K562 (cell line): ENCODE results near the gene DHX58. TPM values are rescaled to one million over a fixed set of nuclear protein-coding genes. Genes with fewer than 3 reads are reported as not detected.

Source experiments
- ATAC-seq: fragments of 200-7000 bp; cut with Tn5 transposase; 3 replicates; pipeline ENCODE4 v1.9.1; 2020; ENCODE audit warnings: moderate library complexity
- BruUV-seq: library from RNA; stranded (reverse); fragments of 400-500 nt; replicated peaks from 2 replicates; lab custom pipeline; 2021; lab: Mats Ljungman, UMichigan
- CTCF ChIA-PET: fragments of 300-600 bp; formaldehyde crosslinking; extraction: SDS; loops from one replicate; lab custom pipeline; 2021; ENCODE audit warnings: low intra/inter-chr PET ratio; lab: Yijun Ruan, JAX
- POLR2A ChIA-PET: fragments of 300-600, 350-650 bp; sonication (Branson Sonifier 250); formaldehyde crosslinking; extraction: SDS; loops from one replicate; lab custom pipeline; 2021; ENCODE audit warnings: antibody characterized with exemption, inconsistent platforms; lab: Yijun Ruan, JAX
- DNase-seq, 4 experiments: peaks; one replicate each; pipeline versions ENCODE4 v3.0.0 to v3.0.0-alpha.2; 2011 to 2018; ENCODE audit warnings: low spot score in 3 of 4, mixed read lengths in 3 of 4; ENCODE audit errors: extremely low read depth in 1 of 4
- FAIRE-seq: peaks from 2 replicates; lab custom pipeline; 2011; peaks lifted over from hg19 to GRCh38; lab: Jason Lieb, UNC
- H2AFZ ChIP-seq: 2 replicates; pipeline ENCODE4 v1.6.0; 2011; ENCODE audit warnings: low read depth, low read length, control low read depth, inconsistent platforms
- H3K27ac ChIP-seq: fragments of 200-600 bp; 3 replicates; pipeline ENCODE4 v1.8.0; 2011; ENCODE audit warnings: low read depth, mild to moderate bottlenecking, control low read depth, inconsistent platforms, low read length, moderate library complexity, mixed read lengths; ENCODE audit errors: extremely low read depth
- H3K27me3 ChIP-seq, 2 experiments: fragments of 300-600 bp in 1 of 2; 2 replicates in 1 of 2; 3 replicates in 1 of 2; pipeline versions ENCODE4 v1.6.0 to v1.8.0; 2011; ENCODE audit warnings: inconsistent platforms in 2 of 2, low read length in 2 of 2, mild to moderate bottlenecking in 1 of 2, mixed read lengths in 1 of 2, moderate library complexity in 1 of 2; ENCODE audit not compliant: control insufficient read depth in 2 of 2, insufficient read depth in 2 of 2
- H3K36me3 ChIP-seq: fragments of 300-600 bp; 3 replicates; pipeline ENCODE4 v1.8.0; 2011; ENCODE audit warnings: mild to moderate bottlenecking, low read length, inconsistent platforms; ENCODE audit not compliant: control insufficient read depth, insufficient read depth
- H3K4me1 ChIP-seq, 2 experiments: fragments of 200-600 bp in 1 of 2; replicated peaks in 1 of 2; 2 replicates in 1 of 2; 3 replicates in 1 of 2; pipeline versions ENCODE4 v1.5.1 to v1.8.0; 2011; ENCODE audit warnings: inconsistent platforms in 2 of 2, low read length in 2 of 2, mild to moderate bottlenecking in 1 of 2, mixed read lengths in 1 of 2, moderate library complexity in 1 of 2; ENCODE audit not compliant: control insufficient read depth in 2 of 2, insufficient read depth in 2 of 2
- H3K4me2 ChIP-seq: 2 replicates; pipeline ENCODE4 v1.6.1; 2011; ENCODE audit warnings: low read length, control low read depth, inconsistent platforms, mixed read lengths; ENCODE audit not compliant: insufficient read depth
- H3K4me3 ChIP-seq: fragments of 200-600 bp; sonication (generic), shearing (Covaris generic); 2 replicates; pipeline ENCODE4 v1.5.1; 2016; ENCODE audit warnings: control low read depth, inconsistent platforms
- H3K79me2 ChIP-seq: fragments of 200-600 bp; 3 replicates; pipeline ENCODE4 v1.8.0; 2011; ENCODE audit warnings: low read length, inconsistent platforms; ENCODE audit not compliant: control insufficient read depth, insufficient read depth
- H3K9ac ChIP-seq, 2 experiments: 2 replicates each; pipeline versions ENCODE4 v1.6.0 to v1.6.1; 2011; ENCODE audit warnings: low read depth in 2 of 2, low read length in 2 of 2, control low read depth in 1 of 2, inconsistent platforms in 1 of 2, mild to moderate bottlenecking in 1 of 2, mixed read lengths in 1 of 2; ENCODE audit not compliant: insufficient read depth in 1 of 2
- H3K9me1 ChIP-seq: one replicate; pipeline ENCODE4 v1.6.0; 2011; ENCODE audit warnings: inconsistent platforms, mild to moderate bottlenecking, low read length, moderate library complexity; ENCODE audit not compliant: control insufficient read depth, insufficient read depth
- H3K9me3 ChIP-seq: replicated peaks from 2 replicates; pipeline ENCODE4 v1.5.1; 2011; ENCODE audit warnings: low read depth, low read length, inconsistent platforms; ENCODE audit not compliant: control insufficient read depth, insufficient read depth
- H4K20me1 ChIP-seq: replicated peaks from 2 replicates; pipeline ENCODE4 v1.6.1; 2011; ENCODE audit warnings: low read length, inconsistent platforms, mixed read lengths; ENCODE audit not compliant: control insufficient read depth, insufficient read depth
- ATF7 ChIP-seq: fragments of 450-650 bp; IDR thresholded peaks from 2 replicates; pipeline ENCODE4 v1.7.1; 2014; ENCODE audit warnings: mild to moderate bottlenecking, moderate library complexity
- BCL6 ChIP-seq: fragments of 250-450 bp; sonication (Bioruptor Pico); IDR thresholded peaks from 2 replicates; pipeline ENCODE4 v1.4.0; 2020
- BRF1 ChIP-seq: IDR thresholded peaks from 3 replicates; pipeline ENCODE4 v1.6.1; 2011; ENCODE audit warnings: borderline replicate concordance, mild to moderate bottlenecking; ENCODE audit not compliant: insufficient read length; ENCODE audit errors: extremely low read depth
- DPF2 ChIP-seq: fragments of 450-650 bp; IDR thresholded peaks from 2 replicates; pipeline ENCODE4 v1.6.1; 2016
- IFI16 ChIP-seq: fragments of 250-450 bp; sonication (Bioruptor Pico); IDR thresholded peaks from 2 replicates; pipeline ENCODE4 v2.1.2; 2022; ENCODE audit warnings: mild to moderate bottlenecking, inconsistent platforms
- MAX ChIP-seq: sonication (generic); formaldehyde crosslinking; IDR thresholded peaks from 2 replicates; pipeline ENCODE4 v1.9.0; 2022; ENCODE audit warnings: mild to moderate bottlenecking, missing genetic modification reagents
- MAZ ChIP-seq, 2 experiments: fragments of 450-650 bp in 1 of 2; sonication (generic) in 1 of 2; formaldehyde crosslinking; IDR thresholded peaks in 1 of 2; conservative IDR thresholded peaks in 1 of 2; 2 replicates each; pipeline versions ENCODE4 v1.4.0 to v1.5.0; 2020; ENCODE audit warnings: mild to moderate bottlenecking in 1 of 2, missing genetic modification reagents in 1 of 2
- MITF ChIP-seq: IDR thresholded peaks from 2 replicates; pipeline ENCODE4 v1.6.1; 2014; ENCODE audit warnings: antibody characterized with exemption
- PHF8 ChIP-seq: fragments of 200-600 bp; sonication (generic); IDR thresholded peaks from 2 replicates; pipeline ENCODE4 v1.6.1; 2012; ENCODE audit warnings: mixed run types, mild to moderate bottlenecking, inconsistent platforms, low read length, moderate library complexity, borderline replicate concordance
- PML ChIP-seq: IDR thresholded peaks from 2 replicates; pipeline ENCODE4 v1.6.1; 2012; ENCODE audit warnings: low read length, inconsistent platforms
- POLR2G ChIP-seq: fragments of 200-400 bp; formaldehyde crosslinking; IDR thresholded peaks from 2 replicates; pipeline ENCODE4 v1.6.1; 2017; ENCODE audit warnings: low read depth, mild to moderate bottlenecking, antibody characterized with exemption, low read length, moderate library complexity
- TCF15 ChIP-seq: fragments of 250-450 bp; sonication (Bioruptor Pico); IDR thresholded peaks from 2 replicates; pipeline ENCODE4 v1.8.0; 2022; ENCODE audit warnings: moderate library complexity, mild to moderate bottlenecking, inconsistent platforms
- THAP12 ChIP-seq: fragments of 250-450 bp; sonication (Bioruptor Pico); IDR thresholded peaks from 2 replicates; pipeline ENCODE4 v1.9.0; 2021; ENCODE audit warnings: mild to moderate bottlenecking, inconsistent platforms
- ZEB2 ChIP-seq: fragments of 450-650 bp; IDR thresholded peaks from 2 replicates; pipeline ENCODE4 v1.6.1; 2016
- ZNF134 ChIP-seq: fragments of 250-450 bp; sonication (Bioruptor Pico); conservative IDR thresholded peaks from 2 replicates; pipeline ENCODE4 v1.4.0; 2020
- ZNF143 ChIP-seq: sonication (generic); formaldehyde crosslinking; IDR thresholded peaks from 2 replicates; pipeline ENCODE4 v1.9.0; 2022; ENCODE audit warnings: mild to moderate bottlenecking, missing genetic modification reagents
- ZNF224 ChIP-seq: sonication (generic); formaldehyde crosslinking; IDR thresholded peaks from 2 replicates; pipeline ENCODE4 v1.8.0; 2022; ENCODE audit warnings: mild to moderate bottlenecking, missing genetic modification reagents
- WGBS: fragments of 100-300 bp; shearing (Covaris generic); methylation state at CpG from one replicate; pipeline ENCODE4 v1.1.6; 2016; ENCODE audit warnings: low coverage, mixed read lengths; ENCODE audit not compliant: insufficient coverage; ENCODE audit errors: missing lambda C conversion rate; 5-methylcytosine and 5-hydroxymethylcytosine counted together
- in situ Hi-C: fragments of 300-500 bp; cut with MboI; formaldehyde crosslinking; loops from 4 replicates; pipeline ENCODE4 v1.15.0; 2018; ENCODE audit warnings: inconsistent platforms, mixed read lengths
- intact Hi-C: fragments of 100-400 bp; cut with micrococcal nuclease; formaldehyde crosslinking; loops from 2 replicates; pipeline ENCODE4 v1.14.2; 2022
- polyA plus RNA-seq, 8 experiments: library from polyadenylated mRNA; depleted of rRNA in 4 of 8; stranded (reverse) in 5 of 8; unstranded in 3 of 8; fragments of >200 nt; fragmentation: Nextera tagmentation in 2 of 8; fragmentation: Illumina TruSeq in 1 of 8; extraction: Ambion mirVana in 2 of 8; extraction: Trizol in 1 of 8; gene quantifications; 2 replicates each; pipeline versions ENCODE4 v1.2.1 to v1.2.3, GENCODE V29; 2011 to 2014; ENCODE audit warnings: inconsistent platforms in 1 of 8, missing spikeins in 1 of 8
- total RNA-seq, 7 experiments: library from RNA; depleted of rRNA in 6 of 7; stranded (reverse); fragments of >200 nt in 6 of 7; fragmentation: Illumina TruSeq in 2 of 7; extraction: Trizol in 2 of 7; gene quantifications; 2 replicates each; pipeline versions ENCODE4 v1.2.1 to v1.2.3, GENCODE V29; 2011 to 2021; ENCODE audit warnings: low replicate concordance in 1 of 7

Gene DHX58
- total and polyA plus RNA-seq, 9 of the 15 experiments (the other 6 are each of a cell fraction or from before 2014, with no cell fraction given): 0.15 to 3.0 (median 1.4) TPM

- H3K27me3 ChIP-seq: no peaks in the 10 kb centered on the region
- peak within 1 kb of the TSS; percentile 66 for H3K4me3 ChIP-seq
- H3K79me2 ChIP-seq: peaks cover 10% of the 10 kb centered on the region; the same call in 2 of the 3 replicates
- peak; percentile 97 for FAIRE-seq
- H3K27ac ChIP-seq: peak within 1 kb of the TSS; percentile 67
- peak within 1 kb of the TSS; percentile 74 for H3K4me2 ChIP-seq
- WGBS: 8% methylated on average over 44 of the region's 57 CpGs
- in situ Hi-C loops: loop anchor here (25.0 kb wide), 1 partner anchor 384 kb away; the partner anchor contains the start of gene HAP1
- no peaks in the 10 kb centered on the region for H4K20me1 ChIP-seq
- H3K9ac ChIP-seq: peak within 1 kb of the TSS; percentile 9 to 89; a peak in 3 of 4 replicates
- ChIA-PET CTCF (interaction anchor here (0.6 kb wide), 2 partner anchors 101 to 473 kb away, joined by 3 to 4 read pairs; partner anchors contain the start of gene NKIRAS2), POLR2A (interaction anchor here (0.6 to 2.1 kb wide), 13 partner anchors 8 to 431 kb away, joined by 3 to 7 read pairs (median 4); partner anchors contain the start of genes DHX58 and NAGLU)
- no peaks in the 10 kb centered on the region for H3K9me3 ChIP-seq
- peak within 1 kb of the TSS; percentile 86 for H2AFZ ChIP-seq
- peaks cover 13 to 47% of the 10 kb centered on the region in 2 experiments for H3K4me1 ChIP-seq
- peaks cover 3% of the 10 kb centered on the region for H3K9me1 ChIP-seq
- peak; percentile 92 to 95 (median 94) for DNase-seq
- no TSS peak for BruUV-seq
- ATAC-seq: peak; percentile 97
- H3K36me3 ChIP-seq: peaks cover 59% of the 10 kb centered on the region; the same call in 2 of the 3 replicates
- intact Hi-C loops: no loop called here
- peak; percentile 85 for TF ChIP-seq MAX
- 0 out of 2 replicates have a peak, but pooled peaks have one; percentile 2 for TF ChIP-seq MITF
- no peak for TF ChIP-seq BCL6 (CRISPR knock-in tag)
- TF ChIP-seq PHF8: peak; percentile 62; the same call in 1 of the 2 replicates
- peak; percentile 22 to 41; a peak in 1 of 4 replicates for TF ChIP-seq MAZ (CRISPR knock-in tag; conservative IDR thresholded peaks at IDR 0.05 in 1 of 2, IDR thresholded peaks at IDR 0.05 in 1 of 2)
- no peak for TF ChIP-seq ZNF224 (CRISPR knock-in tag)
- TF ChIP-seq DPF2: 0 out of 2 replicates have a peak, but pooled peaks have one; percentile 41
- TF ChIP-seq TCF15 (CRISPR knock-in tag): no peak
- TF ChIP-seq ZEB2: no peak
- TF ChIP-seq ZNF143: peak; percentile 89
- TF ChIP-seq IFI16 (CRISPR knock-in tag): no peak
- no peak for TF ChIP-seq ZNF134 (CRISPR knock-in tag)
- TF ChIP-seq BRF1: no peak
- TF ChIP-seq PML: no peak
- TF ChIP-seq ATF7: 0 out of 2 replicates have a peak, but pooled peaks have one; percentile 24
- peak; percentile 80 for TF ChIP-seq POLR2G
- 0 out of 2 replicates have a peak, but pooled peaks have one; percentile 17 for TF ChIP-seq THAP12 (CRISPR knock-in tag)
Measured at GRCh38 chr17:42120770-42121769, 8.6 kb upstream of the DHX58 start, which contains the start of gene KAT2A. Gene KAT2A (minus strand): TSS chr17:42121367. CDS start chr17:42121304, 63 bp downstream.
